ENCODE results near the gene RAB31.

- no peak for TF ChIP-seq EZH2 (IDR thresholded peaks at IDR 0.05)
- no peak for TF ChIP-seq POLR2AphosphoS5 (IDR thresholded peaks at IDR 0.05; ENCODE audit: borderline replicate concordance, low read depth, low read length)
- TF ChIP-seq FOXP2 (optimal IDR thresholded peaks at IDR 0.05; ENCODE audit: control extremely low read depth, extremely low read length, insufficient read depth) = no peak
These were observed 120.7 kb downstream of the RAB31 start for GRCh38 chr18:9828506-9829396.
